Cardiac fibroblast (primary cell): Measurements from ENCODE around the gene IL27RA.

ENCODE experiments used
- DNase-seq, 2 donors: peaks; one replicate each; pipeline versions ENCODE4 v3.0.0 to v3.0.0-alpha.2; 2010; ENCODE audit warnings: low read depth in 2 of 2
- H3K4me3 ChIP-seq, 2 donors: replicated peaks in 1 of 2; 1 replicate in 1 of 2; 2 replicates in 1 of 2; pipeline ENCODE4 v1.5.1; 2011; ENCODE audit warnings: low read depth in 2 of 2, low read length in 2 of 2, mild to moderate bottlenecking in 2 of 2, moderate library complexity in 1 of 2
- CTCF ChIP-seq: IDR thresholded peaks from one replicate; pipeline ENCODE4 v1.5.1; 2011; ENCODE audit warnings: low read depth, mild to moderate bottlenecking, low read length, inconsistent platforms

Gene IL27RA

GRCh38 chr19:14085309-14085995 lies 53.9 kb downstream of the IL27RA start, which contains the start of gene C19orf67:
C19orf67 (minus strand) TSS chr19:14085783; CDS start chr19:14085627, 156 bp downstream.
- DNase-seq: no peak
- H3K4me3 ChIP-seq: no peak within 1 kb of the TSS
- TF ChIP-seq CTCF: no peak

- DNase-seq: no peak
- no peak overlapping the region for H3K4me3 ChIP-seq
- TF ChIP-seq CTCF: no peak
Observed at GRCh38 chr19:14086098-14086497, 54.5 kb downstream of the IL27RA start.

GRCh38 chr19:14088634-14089411 lies 57.3 kb downstream of the IL27RA start:
- DNase-seq: no peak
- no peak for TF ChIP-seq CTCF
- peak overlapping the region; percentile 46 to 68 for H3K4me3 ChIP-seq

- peak overlapping the region; percentile 46 to 68 for H3K4me3 ChIP-seq
- TF ChIP-seq CTCF: no peak
- DNase-seq: peak; percentile 40 to 43
Observed at GRCh38 chr19:14089412-14089661, 57.8 kb downstream of the IL27RA start.

- peak; percentile 65 to 68 for DNase-seq
- TF ChIP-seq CTCF: no peak
- H3K4me3 ChIP-seq: peak overlapping the region; percentile 46 to 68
Observed at GRCh38 chr19:14089662-14090508, 58.3 kb downstream of the IL27RA start.

GRCh38 chr19:14090509-14091080 lies 59.0 kb downstream of the IL27RA start, which contains the start of gene SAMD1:
SAMD1 (minus strand) TSS chr19:14090751.
- peak; percentile 88 to 97 for DNase-seq
- H3K4me3 ChIP-seq: peak within 1 kb of the TSS; percentile 68 to 79
- TF ChIP-seq CTCF: no peak
